K562 (cell line): ENCODE measurements around the gene SMIM7. TPM values are rescaled to one million over a fixed set of nuclear protein-coding genes. Genes with fewer than 3 reads are reported as not detected.

Source experiments
- BHLHE40 ChIP-seq: IDR thresholded peaks from 2 replicates; pipeline ENCODE4 v1.6.1; 2011; ENCODE audit warnings: low read length, improper control_type of control experiment
- CTCF ChIP-seq, 3 experiments: IDR thresholded peaks in 2 of 3; conservative IDR thresholded peaks in 1 of 3; 2 replicates each; pipeline ENCODE4 v1.5.1; 2011 to 2012; ENCODE audit warnings: low read length in 3 of 3, mild to moderate bottlenecking in 3 of 3, control low read depth in 2 of 3, improper control_type of control experiment in 1 of 3, inconsistent platforms in 1 of 3, low read depth in 1 of 3, mixed read lengths in 1 of 3, moderate library complexity in 1 of 3; ENCODE audit not compliant: insufficient read depth in 2 of 3
- ELF2 ChIP-seq: fragments of 250-450 bp; sonication (Bioruptor Pico); IDR thresholded peaks from 2 replicates; pipeline ENCODE4 v1.5.0; 2021; ENCODE audit warnings: mild to moderate bottlenecking
- MCM2 ChIP-seq: fragments of 450-650 bp; IDR thresholded peaks from 2 replicates; pipeline ENCODE4 v1.6.1; 2017; ENCODE audit warnings: low read depth, mild to moderate bottlenecking
- MXD1 ChIP-seq: fragments of 250-450 bp; sonication (Bioruptor Pico); IDR thresholded peaks from 2 replicates; pipeline ENCODE4 v1.8.0; 2021; ENCODE audit warnings: borderline replicate concordance, mild to moderate bottlenecking, moderate library complexity; ENCODE audit not compliant: poor library complexity, severe bottlenecking
- PKNOX1 ChIP-seq: fragments of 450-650 bp; IDR thresholded peaks from 2 replicates; pipeline ENCODE4 v1.6.1; 2016
- SRF ChIP-seq, 2 experiments: fragments of 250-450, 450-650 bp in 1 of 2; sonication (Bioruptor Pico) in 1 of 2; sonication (generic) in 1 of 2; formaldehyde crosslinking; IDR thresholded peaks; 2 replicates each; pipeline versions ENCODE4 v1.5.0 to v1.5.1; 2020 to 2022; ENCODE audit warnings: mild to moderate bottlenecking in 1 of 2, missing genetic modification reagents in 1 of 2
- TARDBP ChIP-seq: fragments of 450-650 bp; IDR thresholded peaks from 2 replicates; pipeline ENCODE4 v1.6.1; 2016
- THAP12 ChIP-seq: fragments of 250-450 bp; sonication (Bioruptor Pico); IDR thresholded peaks from 2 replicates; pipeline ENCODE4 v1.9.0; 2021; ENCODE audit warnings: mild to moderate bottlenecking, inconsistent platforms
- TSHZ1 ChIP-seq: fragments of 250-450 bp; sonication (Bioruptor Pico); IDR thresholded peaks from 2 replicates; pipeline ENCODE4 v1.4.0; 2020; ENCODE audit warnings: mild to moderate bottlenecking, moderate library complexity
- polyA plus RNA-seq, 8 experiments: library from polyadenylated mRNA; depleted of rRNA in 4 of 8; stranded (reverse) in 5 of 8; unstranded in 3 of 8; fragments of >200 nt; fragmentation: Nextera tagmentation in 2 of 8; fragmentation: Illumina TruSeq in 1 of 8; extraction: Ambion mirVana in 2 of 8; extraction: Trizol in 1 of 8; gene quantifications; 2 replicates each; pipeline versions ENCODE4 v1.2.1 to v1.2.3, GENCODE V29; 2011 to 2014; ENCODE audit warnings: inconsistent platforms in 1 of 8, missing spikeins in 1 of 8
- total RNA-seq, 7 experiments: library from RNA; depleted of rRNA in 6 of 7; stranded (reverse); fragments of >200 nt in 6 of 7; fragmentation: Illumina TruSeq in 2 of 7; extraction: Trizol in 2 of 7; gene quantifications; 2 replicates each; pipeline versions ENCODE4 v1.2.1 to v1.2.3, GENCODE V29; 2011 to 2021; ENCODE audit warnings: low replicate concordance in 1 of 7

The SMIM7 gene
- total and polyA plus RNA-seq, 9 of the 15 experiments (the other 6 are each of a cell fraction or from before 2014, with no cell fraction given), result 55.3 to 265 (median 107) TPM

- TF ChIP-seq TSHZ1 (CRISPR knock-in tag), result no peak
- TF ChIP-seq SRF (CRISPR knock-in tag; IDR thresholded peaks at IDR 0.05), result peak in 1 of 2 experiments; percentile 81; a peak in 2 of 4 replicates
- no peak for TF ChIP-seq MCM2
- TF ChIP-seq PKNOX1, result peak; percentile 86
- TF ChIP-seq ELF2 (CRISPR knock-in tag), result 0 out of 2 replicates have a peak, but pooled peaks have one; percentile 78
- peak; percentile 99 for TF ChIP-seq BHLHE40
- peak; percentile 85; the same call in 1 of the 2 replicates for TF ChIP-seq TARDBP
- peak; percentile 12; the same call in 1 of the 2 replicates for TF ChIP-seq THAP12 (CRISPR knock-in tag)
- TF ChIP-seq CTCF (IDR thresholded peaks at IDR 0.05 in 2 of 3, conservative IDR thresholded peaks at IDR 0.05 in 1 of 3; ENCODE audit: insufficient read depth in 2 of 3, low read depth in 1 of 3, low read length in 3 of 3), result peak; percentile 38 to 69 (median 48); a peak in 4 of 6 replicates
- no peak for TF ChIP-seq MXD1 (CRISPR knock-in tag)
These were observed at the start of gene SMIM7 (continued) for GRCh38 chr19:16659832-16660708.
